NCI-H524 treated with DMSO at 0.1 percent for 48 hours (cell line): ENCODE data around the gene ANKRD11.
"Not testable (repeated sequence)": the region's sequence is repeated elsewhere in the genome, so short reads cannot be mapped to it uniquely, and the experiment has no call there.

Experiments
- DNase-seq: peaks from one replicate; lab custom pipeline; 2025; lab: John Stamatoyannopoulos, UW

ANKRD11 gene

DNA sequence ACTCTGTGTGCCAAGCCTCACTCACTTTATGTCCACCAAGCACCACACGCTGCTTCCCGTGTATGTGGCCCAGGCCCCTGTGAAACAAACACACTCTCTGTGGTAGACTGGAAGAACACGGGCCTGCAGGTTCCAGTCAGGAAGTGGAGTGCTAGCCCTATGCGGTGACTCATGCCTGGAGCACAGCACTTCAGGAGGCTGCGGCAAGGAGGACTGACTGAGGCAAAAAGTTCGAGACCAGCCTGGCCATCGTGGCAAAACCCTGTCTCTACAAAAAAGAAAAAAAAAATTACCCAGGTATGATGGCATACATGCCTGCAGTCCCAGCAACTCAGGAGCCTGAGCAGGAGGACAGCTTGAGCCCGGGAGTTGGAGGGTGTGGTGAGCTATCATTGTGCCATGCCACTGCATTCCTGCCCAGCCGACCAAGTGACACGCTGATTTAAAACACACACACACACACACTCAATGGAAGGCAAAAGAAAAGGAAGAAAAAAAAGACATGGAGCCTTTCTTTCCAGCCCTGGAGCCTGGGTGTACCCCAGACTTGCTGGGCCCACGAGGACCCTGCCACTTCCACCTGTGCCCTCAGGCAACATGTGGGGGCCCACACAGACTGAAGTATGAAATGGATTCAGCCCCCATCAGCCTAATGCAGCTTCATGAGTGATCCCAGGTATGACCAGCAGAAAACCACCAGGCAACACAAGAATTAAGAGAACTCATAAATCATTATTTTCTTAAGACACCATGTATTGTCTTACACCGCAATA is 126.6 kb downstream of the ANKRD11 start:
- DNase-seq = no peak

DNA sequence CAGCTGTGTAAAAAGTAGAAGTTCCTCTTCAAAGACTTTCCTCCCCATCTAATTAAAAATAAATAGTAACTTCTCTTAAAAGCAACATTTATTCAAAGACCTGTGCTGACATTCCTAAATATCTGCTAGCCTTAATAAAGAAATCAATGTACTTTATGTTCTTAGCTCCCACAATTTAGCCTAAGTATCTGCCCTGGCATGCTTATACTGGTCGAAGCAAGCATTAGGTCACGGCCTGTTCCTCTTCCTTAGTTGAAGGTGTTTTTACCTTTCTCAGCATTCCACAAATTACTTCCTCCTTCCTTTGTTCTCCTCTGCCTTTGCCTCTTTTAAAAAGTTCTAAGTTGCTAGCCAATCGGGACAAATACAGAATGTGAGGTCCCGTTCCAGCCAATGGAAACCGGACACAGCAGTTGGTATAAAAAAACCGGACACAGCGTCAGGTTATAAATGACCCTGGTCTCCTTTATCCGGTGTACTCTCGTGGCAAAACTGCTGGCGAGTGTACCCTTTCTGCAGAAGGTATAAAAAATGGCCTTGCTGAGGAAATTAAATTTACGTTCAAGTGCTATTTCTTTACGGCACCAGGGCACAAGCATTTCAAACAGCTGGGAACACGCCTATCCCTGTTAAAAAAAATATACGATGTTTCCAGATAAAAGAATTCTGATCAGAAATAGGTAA is 127.7 kb downstream of the ANKRD11 start:
- DNase-seq = not testable (repeated sequence)

GRCh38 chr16:89361751-89362539 is 128.4 kb downstream of the ANKRD11 start:
- no peak for DNase-seq

GRCh38 chr16:89360760-89361435 is 129.5 kb downstream of the ANKRD11 start:
- no peak for DNase-seq

DNA sequence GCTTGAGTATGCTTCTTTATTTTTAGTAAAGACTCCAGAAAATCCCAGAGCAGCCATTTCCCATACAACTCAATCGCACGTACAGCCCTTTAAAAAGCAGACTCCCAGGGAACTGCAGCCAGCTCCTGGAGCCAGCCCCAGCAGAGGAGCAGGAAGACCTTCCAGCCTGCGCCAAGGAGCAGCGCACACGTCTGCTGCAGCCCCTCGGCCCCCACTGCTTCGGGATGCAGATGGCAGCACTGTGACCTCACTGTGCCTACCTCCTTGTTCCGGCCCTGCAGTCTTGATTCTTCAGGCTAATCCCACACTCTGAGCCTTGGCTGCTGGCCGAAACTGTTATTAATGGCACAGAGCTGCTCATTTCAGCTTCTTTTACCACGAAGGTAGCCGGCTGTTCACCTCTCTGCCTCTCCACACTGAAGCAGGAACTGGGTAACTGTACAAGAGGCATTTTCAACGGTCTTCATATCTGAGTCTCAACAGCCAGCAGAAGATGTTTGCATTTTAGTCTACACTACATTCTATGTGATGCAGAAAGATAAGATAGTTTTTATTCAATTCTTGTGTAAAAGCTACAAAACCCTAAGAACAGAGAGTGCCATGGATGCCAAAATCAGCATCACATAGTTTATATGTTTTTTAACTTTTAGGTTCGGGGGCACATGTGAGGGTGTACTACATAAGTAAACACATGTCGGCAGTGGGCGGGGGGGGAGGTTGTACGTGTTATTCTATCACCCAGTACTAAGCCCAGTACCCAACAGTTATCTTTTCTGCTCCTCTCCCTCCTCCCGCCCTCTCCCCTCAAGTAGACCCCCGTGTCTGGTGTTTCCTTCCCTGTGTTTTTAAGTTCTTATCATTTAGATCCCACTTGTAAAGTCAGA is 130.9 kb downstream of the ANKRD11 start:
- DNase-seq = peak; percentile 92

DNA sequence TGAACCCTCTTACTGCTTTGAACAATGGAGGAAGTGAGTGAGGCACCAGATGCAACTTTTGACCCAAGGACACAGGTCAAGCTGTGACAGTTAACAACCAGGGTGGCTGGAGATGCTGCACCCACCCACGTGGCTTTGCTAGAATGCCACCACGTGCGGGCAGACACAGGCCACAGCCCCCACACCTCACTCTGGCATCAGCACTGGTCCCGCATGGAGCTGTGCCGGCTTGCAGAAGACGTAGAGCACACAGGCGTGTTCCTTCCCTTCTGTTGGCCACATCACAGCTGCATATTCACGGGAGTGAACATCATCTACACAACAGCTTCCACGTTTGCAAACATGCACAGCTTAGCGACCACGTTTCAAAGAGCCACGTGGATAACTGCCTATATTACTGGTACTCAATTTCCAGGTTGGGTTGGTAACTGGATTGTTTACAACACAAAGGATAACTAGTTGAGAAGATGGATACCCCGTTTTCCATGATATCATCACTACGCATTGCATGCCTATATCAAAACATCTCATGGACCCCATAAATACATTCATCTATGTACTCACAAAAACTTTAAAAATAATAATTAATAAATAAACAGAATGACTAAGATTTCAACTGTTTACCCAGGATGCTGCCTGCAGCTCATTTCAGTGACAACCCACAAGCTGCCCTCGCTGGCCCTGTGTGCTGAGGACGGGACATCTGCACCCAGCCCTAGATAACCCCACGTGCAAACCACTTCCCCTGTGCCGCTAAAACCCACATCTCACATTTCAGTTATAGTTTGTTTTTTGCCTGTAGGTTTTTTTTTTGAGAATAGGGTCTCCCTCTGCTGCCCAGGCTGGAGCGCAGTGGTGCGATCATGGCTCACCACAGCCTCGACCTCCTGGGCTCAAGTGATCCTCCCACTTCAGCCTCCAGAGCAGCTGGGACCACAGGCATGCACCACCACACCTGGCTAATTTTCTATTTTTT is 132.0 kb downstream of the ANKRD11 start:
- no peak for DNase-seq

GRCh38 chr16:89357055-89357816 is 133.1 kb downstream of the ANKRD11 start:
- DNase-seq = no peak

- DNase-seq = no peak
Observed at GRCh38 chr16:89355686-89356085, 134.7 kb downstream of the ANKRD11 start.

- DNase-seq = no peak
Observed at GRCh38 chr16:89355007-89355406, 135.4 kb downstream of the ANKRD11 start.

DNA sequence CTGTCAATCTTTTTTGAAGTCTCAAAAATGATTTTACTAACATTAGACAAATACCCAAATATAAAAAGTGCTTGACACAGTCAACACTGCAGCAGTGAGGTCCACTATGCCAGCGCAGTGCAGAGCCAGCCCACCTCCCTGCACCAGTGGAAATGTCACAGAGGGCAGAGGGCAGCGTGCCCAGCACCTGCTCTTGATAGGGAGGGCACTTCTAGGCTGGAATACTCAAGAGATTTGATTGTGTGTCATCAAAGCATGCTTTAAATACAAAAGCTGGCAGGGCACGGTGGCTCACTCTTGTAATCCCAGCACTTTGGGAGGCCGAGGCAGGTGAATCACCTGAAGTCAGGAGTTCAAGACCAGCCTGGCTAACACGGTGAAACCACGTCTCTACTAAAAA is 136.0 kb downstream of the ANKRD11 start:
- no peak for DNase-seq

DNA sequence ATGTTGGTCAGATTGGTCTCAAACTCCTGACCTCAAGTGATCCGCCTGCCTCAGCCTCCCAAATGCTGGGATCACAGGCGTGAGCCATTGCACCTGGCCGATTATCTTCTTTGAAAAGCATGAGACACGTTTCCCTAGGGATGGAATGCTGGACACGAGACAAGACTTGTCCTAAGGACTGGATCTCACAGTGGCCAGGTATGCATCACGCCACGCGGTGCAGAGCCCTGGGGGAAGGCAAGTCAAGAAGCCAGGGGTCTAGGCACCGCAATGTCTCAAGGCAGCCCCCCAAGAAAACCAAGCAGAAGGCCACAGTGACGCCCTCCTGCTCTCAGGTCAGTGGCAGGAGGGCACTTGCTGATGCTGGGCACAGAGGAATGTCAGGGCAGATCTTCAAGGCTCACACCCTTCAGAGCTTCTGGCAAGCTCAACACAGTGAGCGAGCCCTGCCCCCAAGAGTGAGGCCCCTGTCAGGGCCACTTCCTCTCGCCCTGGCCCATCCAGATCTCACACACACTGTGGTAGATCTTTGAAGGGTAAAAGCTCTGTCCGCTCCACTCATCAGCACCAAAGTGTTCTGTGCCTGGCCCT is 138.2 kb downstream of the ANKRD11 start:
- no peak for DNase-seq

DNA sequence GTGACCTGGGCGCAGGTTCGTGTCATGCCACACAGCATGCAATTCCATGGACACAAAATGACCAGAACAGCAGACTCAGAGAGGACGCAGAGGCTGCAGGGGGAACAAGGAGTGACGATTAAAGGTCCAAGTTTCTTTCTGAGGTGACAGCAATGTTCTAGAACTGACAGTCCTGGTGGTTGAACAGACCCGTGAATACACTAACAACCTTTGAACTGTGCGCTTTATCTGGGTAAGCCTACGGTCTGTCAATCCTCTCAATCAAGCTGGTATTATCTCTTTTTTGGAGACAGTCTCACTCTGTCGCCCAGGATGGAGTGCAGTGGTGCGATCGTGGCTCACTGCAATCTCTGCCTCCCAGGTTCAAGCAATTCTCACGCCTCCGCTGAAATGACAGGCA is 138.7 kb downstream of the ANKRD11 start:
- DNase-seq = no peak

DNA sequence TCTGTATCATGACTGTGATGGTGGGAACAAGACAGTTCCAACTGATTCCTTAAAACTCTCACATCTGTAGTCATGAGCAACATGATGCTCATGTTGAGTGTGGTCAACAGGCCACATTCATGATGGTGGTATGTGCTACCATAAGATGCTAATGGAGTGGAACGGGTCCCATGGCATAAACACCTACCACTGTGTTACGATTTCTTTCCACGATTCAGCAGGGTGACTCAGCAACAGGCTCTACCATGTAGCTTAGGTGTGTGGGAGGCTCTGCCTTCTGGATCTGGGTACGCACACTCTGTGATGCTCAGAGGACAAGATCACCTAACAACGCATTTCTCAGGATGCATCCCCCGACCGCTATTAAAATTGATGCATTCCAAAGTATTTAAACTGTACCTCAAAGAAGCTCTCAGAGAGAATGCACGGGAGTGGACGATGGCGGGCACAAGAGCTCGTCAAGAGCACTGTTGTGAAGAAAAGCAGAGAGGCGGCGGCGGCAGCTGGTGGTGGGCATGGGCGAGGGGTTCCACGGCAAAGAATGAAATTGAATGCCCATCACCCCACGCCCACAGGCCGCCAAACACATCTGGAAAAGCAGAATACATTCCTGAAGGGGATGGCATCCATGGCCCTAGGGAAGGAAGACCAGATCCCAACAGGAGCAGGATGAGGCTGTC is 139.5 kb downstream of the ANKRD11 start:
- no peak for DNase-seq

- no peak for DNase-seq
Observed at GRCh38 chr16:89349947-89350633, 140.3 kb downstream of the ANKRD11 start.

DNA sequence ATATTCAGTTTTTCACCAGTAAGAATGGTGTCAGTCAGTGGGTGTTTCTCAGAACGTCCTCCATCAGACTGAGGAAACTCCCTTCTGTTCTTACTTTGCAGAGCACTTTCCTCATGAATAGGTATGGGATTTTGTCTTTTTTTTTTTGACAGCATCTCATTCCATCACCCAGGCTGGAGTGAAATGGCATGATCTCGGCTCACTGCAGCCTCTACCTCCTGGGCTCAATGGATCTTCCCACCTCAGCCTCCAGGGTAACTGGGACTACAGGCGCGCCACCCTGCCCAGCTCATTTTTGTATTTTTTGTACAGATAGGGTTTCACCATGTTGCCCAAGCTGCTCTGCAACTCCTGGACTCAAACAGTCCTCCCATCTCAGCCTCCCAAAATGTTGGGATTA is 142.6 kb downstream of the ANKRD11 start:
- no peak for DNase-seq

DNA sequence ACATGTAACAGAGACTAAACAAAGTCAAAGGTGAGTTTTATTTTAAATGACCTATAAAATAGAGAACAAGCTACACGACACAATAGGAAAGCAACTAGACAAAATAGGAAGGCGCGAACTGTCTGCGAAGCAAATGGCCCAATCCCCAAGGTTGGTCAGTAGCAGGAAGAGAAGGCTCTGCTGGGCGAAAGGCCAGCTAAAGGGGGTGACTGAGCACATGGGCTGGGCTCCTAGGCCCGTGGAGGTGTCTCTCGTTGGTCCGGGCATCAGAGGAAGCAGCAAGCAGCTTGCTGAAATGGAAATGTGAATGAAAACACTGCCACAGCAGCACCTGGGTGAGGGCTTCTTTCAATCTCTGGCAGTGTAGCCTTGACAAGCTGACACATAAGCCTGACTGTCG is 143.5 kb downstream of the ANKRD11 start:
- no peak for DNase-seq

- DNase-seq = no peak
Observed at GRCh38 chr16:89345642-89346150, 144.7 kb downstream of the ANKRD11 start.
